ENCODE results near the gene RELCH. TPM values are rescaled to one million over a fixed set of nuclear protein-coding genes. Genes with fewer than 3 reads are reported as not detected.

The RELCH gene
- total RNA-seq, 1 experiment from 2014 or later = 19.5 TPM

- Histone ChIP-seq H3K27ac (ENCODE audit: low read length) (no peak overlapping the region), H3K27me3 (ENCODE audit: control insufficient read depth, insufficient read depth, low read length) (no peaks in the 10 kb centered on the region), H3K36me3 (ENCODE audit: control insufficient read depth, insufficient read depth, low read length) (no peaks in the 10 kb centered on the region), H3K4me3 (ENCODE audit: low read depth in 2 of 2, low read length in 2 of 2) (no peak overlapping the region), H3K9me3 (ENCODE audit: control insufficient read depth, insufficient read depth, low read depth, low read length) (no peaks in the 10 kb centered on the region), H3K4me1 (ENCODE audit: control insufficient read depth, insufficient read depth, low read length) (no peaks in the 10 kb centered on the region)
- no TSS peak for BruUV-seq (replicated peaks)
- CTCF ChIA-PET = no interaction called here
- DNase-seq (ENCODE audit: low read depth, low spot score) (no peak), ATAC-seq (no peak)
- POLR2A ChIA-PET = no interaction called here
- TF ChIP-seq CTCF (IDR thresholded peaks at IDR 0.05) = no peak
- TF ChIP-seq SIN3A (IDR thresholded peaks at IDR 0.05; ENCODE audit: borderline replicate concordance, insufficient read depth, low read depth, low read length) = no peak
- TF ChIP-seq TCF7L2 (IDR thresholded peaks at IDR 0.05; ENCODE audit: low read depth, low read length) = no peak
- TF ChIP-seq POLR2AphosphoS5 (IDR thresholded peaks at IDR 0.05; ENCODE audit: low read depth, low read length) = no peak
- TF ChIP-seq REST (IDR thresholded peaks at IDR 0.05; ENCODE audit: insufficient read depth in 1 of 2, low read depth in 2 of 2, low read length in 1 of 2) = no peak
- in situ Hi-C loops (cut with HindIII; ENCODE audit: low pct_unique_long_range_greater_than_20kb, low sequenced_read_pairs) (no loop called here), intact Hi-C loops (cut with micrococcal nuclease; ENCODE audit: unreplicated experiment) (no loop called here)
Measured at GRCh38 chr18:62206593-62206992, 19.5 kb downstream of the RELCH start.

- intact Hi-C loops (cut with micrococcal nuclease; ENCODE audit: unreplicated experiment) = no loop called here
- Histone ChIP-seq H3K27me3 (ENCODE audit: control insufficient read depth, insufficient read depth, low read length) (no peaks in the 10 kb centered on the region), H3K9me3 (ENCODE audit: control insufficient read depth, insufficient read depth, low read depth, low read length) (no peaks in the 10 kb centered on the region), H3K27ac (ENCODE audit: low read length) (no peak overlapping the region), H3K36me3 (ENCODE audit: control insufficient read depth, insufficient read depth, low read length) (no peaks in the 10 kb centered on the region), H3K4me1 (ENCODE audit: control insufficient read depth, insufficient read depth, low read length) (no peaks in the 10 kb centered on the region), H3K4me3 (ENCODE audit: low read depth in 2 of 2, low read length in 2 of 2) (no peak overlapping the region)
- DNase-seq (ENCODE audit: low read depth, low spot score) (no peak), ATAC-seq (no peak)
- BruUV-seq (replicated peaks) = no TSS peak
- TF ChIP-seq REST (IDR thresholded peaks at IDR 0.05; ENCODE audit: insufficient read depth in 1 of 2, low read depth in 2 of 2, low read length in 1 of 2) (no peak), TCF7L2 (IDR thresholded peaks at IDR 0.05; ENCODE audit: low read depth, low read length) (no peak), POLR2AphosphoS5 (IDR thresholded peaks at IDR 0.05; ENCODE audit: low read depth, low read length) (no peak), SIN3A (IDR thresholded peaks at IDR 0.05; ENCODE audit: borderline replicate concordance, insufficient read depth, low read depth, low read length) (no peak), CTCF (IDR thresholded peaks at IDR 0.05) (no peak)
- ChIA-PET POLR2A (no interaction called here), CTCF (no interaction called here)
- in situ Hi-C loops (cut with HindIII; ENCODE audit: low pct_unique_long_range_greater_than_20kb, low sequenced_read_pairs) = no loop called here
Measured at GRCh38 chr18:62209046-62209445, 22.0 kb downstream of the RELCH start.

All from Panc1 (cell line).